Epithelial cell of esophagus (primary cell): ENCODE measurements around the gene LMF1.

Experiments used
- DNase-seq: peaks from one replicate; pipeline ENCODE4 v3.0.0; 2010; ENCODE audit warnings: low read depth
- H3K4me3 ChIP-seq: 2 replicates; pipeline ENCODE4 v1.5.1; 2011; ENCODE audit warnings: mild to moderate bottlenecking, low read length, control low read depth
- TF ChIP-seq, protein P1 (sequence below): IDR thresholded peaks from 2 replicates; pipeline ENCODE4 v1.5.1; 2011; ENCODE audit warnings: low read depth, mild to moderate bottlenecking, low read length, control low read depth, inconsistent platforms; ENCODE audit not compliant: insufficient read depth; ENCODE audit errors: missing control alignments

Gene LMF1

DNA sequence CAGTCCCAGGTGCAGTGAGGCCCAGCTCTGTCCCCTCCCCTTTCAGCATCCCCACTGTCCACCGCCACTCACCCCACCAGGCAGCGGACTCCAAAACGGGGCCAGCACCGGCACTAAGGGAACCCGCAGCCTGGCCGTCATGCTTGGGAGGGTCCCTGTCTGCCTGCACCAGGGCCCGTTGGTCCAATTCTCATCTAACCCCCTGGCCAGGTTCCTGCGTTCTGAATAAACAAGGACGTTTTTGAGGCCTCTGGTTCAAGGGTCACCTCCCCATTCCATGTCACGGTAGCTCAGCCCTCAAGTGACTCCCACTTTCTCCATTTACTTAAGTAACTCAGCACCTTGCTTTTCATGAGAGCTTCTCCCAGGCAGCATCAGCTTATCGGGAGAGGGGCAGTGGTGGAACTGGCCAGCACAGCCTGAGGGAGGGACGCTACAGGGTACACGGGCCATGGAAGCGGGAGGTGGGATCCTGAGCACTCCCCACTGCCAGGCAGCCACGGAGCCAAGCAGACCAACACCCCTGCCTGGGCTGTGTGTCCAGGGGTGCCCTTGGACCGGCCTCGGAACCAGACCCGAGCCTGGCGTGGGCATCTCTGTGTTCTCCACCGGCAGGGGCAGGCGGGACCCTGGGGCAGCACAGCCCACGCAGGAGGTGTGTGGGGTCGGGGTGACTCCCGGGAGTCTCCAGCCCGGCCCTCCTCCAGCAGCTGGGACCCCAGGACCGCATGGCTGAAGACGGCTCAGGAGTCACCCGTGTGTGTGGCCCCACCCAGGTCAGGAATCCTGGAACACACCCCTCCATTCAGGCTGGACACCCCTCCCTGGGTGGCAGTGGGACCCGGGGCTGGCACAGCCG, 95.4 kb downstream of the LMF1 start:
- TF ChIP-seq, protein P1, sequence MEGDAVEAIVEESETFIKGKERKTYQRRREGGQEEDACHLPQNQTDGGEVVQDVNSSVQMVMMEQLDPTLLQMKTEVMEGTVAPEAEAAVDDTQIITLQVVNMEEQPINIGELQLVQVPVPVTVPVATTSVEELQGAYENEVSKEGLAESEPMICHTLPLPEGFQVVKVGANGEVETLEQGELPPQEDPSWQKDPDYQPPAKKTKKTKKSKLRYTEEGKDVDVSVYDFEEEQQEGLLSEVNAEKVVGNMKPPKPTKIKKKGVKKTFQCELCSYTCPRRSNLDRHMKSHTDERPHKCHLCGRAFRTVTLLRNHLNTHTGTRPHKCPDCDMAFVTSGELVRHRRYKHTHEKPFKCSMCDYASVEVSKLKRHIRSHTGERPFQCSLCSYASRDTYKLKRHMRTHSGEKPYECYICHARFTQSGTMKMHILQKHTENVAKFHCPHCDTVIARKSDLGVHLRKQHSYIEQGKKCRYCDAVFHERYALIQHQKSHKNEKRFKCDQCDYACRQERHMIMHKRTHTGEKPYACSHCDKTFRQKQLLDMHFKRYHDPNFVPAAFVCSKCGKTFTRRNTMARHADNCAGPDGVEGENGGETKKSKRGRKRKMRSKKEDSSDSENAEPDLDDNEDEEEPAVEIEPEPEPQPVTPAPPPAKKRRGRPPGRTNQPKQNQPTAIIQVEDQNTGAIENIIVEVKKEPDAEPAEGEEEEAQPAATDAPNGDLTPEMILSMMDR, result no peak
- no peak for DNase-seq
- H3K4me3 ChIP-seq, result no peak overlapping the region

DNA sequence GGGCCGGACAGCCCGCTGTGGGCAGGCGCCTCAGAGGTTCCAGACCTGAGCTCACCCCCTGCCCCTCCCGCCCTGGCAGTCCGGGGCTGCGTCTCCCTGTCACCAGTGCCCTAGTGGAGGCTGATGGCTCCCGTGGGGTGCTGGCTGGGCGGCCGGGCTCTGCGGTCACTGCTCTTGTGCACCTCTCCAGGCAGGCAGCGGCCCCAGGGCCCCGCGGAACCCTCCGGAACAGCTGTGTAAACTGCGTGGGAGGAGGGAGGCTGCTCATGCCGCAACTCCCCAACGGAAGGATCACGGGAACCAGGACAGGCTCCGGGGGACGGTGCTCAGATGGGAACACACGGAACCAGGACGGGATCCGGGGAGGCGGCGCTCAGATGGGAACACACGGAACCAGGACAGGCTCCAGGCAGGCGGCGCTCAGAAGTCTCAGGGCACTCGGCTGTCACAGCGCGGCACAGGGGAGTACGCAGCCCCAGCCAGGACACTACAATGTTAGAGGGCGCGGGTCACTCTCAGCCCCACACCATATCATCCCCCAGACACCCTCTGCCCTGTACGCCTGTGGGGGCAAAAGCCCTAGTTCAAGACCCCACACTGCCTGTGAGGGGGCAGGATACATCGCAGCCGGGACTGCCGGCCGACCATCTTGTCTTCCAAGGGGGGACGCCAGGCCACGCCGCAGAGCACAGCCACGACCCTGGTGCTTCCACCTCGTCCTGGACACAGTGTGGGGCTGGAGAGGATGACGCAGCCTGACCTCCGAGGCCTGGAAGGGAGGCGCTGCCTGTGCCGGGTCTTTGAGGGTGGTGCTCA, 96.2 kb downstream of the LMF1 start:
- TF ChIP-seq, protein P1, result no peak
- DNase-seq, result no peak

DNA sequence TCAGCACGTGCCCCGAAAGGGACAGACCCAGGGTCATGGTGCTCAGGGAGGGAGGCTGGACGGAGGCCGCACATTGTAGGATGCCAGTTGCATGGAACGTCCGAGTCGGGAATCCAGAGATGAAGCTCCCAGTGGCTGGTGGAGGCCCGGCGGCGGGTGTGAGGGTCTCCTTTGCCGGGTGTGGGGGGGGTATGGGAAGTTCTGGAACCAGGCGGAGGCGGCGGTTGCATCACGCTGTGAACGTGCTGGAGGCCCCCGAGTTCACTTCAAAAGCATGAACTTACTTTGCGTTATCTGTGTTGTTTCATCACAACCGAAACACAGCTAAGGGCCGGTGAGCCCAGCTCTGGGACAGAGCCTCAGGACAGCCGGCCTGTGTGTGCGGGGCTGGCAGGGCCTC, 96.9 kb downstream of the LMF1 start:
- DNase-seq, result no peak
- TF ChIP-seq, protein P1, result no peak
- H3K4me3 ChIP-seq, result no peak overlapping the region

More for the DNA sequence above, 96.2 kb downstream of the LMF1 start:
- H3K4me3 ChIP-seq, result no peak overlapping the region

DNA sequence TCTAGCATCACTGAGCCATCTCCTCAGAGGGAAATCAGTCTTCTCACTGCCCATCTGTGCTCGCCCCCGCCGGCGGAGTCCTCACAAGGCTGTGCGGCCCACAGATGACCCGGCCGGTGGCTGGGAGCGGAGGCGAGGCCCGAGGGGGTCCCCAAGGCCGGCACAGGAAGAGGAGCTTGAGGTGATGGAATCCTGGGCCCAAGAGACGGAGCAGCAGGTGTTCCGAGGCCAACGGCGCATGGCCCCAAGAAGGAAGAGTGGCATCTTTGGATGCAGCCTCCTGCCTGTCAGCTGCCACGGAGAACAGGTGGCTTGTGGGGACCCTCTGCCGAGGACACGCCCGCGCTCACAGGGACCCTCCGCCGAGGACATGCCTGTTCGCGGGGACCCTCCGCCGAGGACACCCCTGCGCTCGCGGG, 97.5 kb downstream of the LMF1 start:
- TF ChIP-seq, protein P1, result no peak
- no peak overlapping the region for H3K4me3 ChIP-seq
- DNase-seq, result no peak

DNA sequence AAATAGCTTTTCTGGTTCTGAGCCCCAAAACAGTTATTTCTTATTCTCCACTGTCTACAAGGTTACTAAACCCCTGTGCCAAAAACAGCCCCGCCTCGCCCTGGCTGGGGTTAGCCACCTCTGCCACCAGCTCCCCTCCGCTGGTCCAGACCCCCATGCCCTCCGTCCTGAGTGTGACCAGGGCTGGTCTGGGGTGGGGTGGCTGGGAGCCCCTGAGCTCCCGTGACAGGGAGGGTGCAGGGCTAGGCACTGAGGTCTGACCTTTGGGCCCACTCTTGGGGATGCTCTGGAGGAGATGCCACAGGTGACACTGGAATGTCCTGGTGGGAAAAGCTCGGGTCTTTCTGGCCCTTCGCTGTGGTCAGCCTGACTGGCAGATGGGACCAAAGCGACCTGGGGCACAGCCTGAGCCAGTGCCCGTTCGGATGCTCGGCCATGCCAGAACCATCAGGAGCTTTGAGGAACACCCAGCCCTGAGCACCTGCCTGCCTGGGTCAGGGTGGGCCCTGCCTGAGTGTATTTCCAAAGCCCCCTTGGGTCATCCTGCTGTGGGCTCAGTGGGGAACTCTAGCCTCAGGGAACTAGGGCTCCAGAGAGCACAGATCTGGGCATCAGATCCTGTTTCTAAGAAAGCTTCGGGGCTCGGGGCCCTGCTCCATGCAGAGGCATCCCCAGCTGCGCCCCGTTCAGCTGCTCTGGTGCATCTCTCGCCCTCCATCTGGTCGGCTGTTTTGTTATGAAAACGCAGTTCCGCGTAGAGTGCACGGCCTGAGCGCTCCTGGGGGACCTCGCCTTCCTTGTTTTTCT, 98.1 kb downstream of the LMF1 start:
- DNase-seq, result no peak
- TF ChIP-seq, protein P1, result no peak
- H3K4me3 ChIP-seq, result no peak overlapping the region

DNA sequence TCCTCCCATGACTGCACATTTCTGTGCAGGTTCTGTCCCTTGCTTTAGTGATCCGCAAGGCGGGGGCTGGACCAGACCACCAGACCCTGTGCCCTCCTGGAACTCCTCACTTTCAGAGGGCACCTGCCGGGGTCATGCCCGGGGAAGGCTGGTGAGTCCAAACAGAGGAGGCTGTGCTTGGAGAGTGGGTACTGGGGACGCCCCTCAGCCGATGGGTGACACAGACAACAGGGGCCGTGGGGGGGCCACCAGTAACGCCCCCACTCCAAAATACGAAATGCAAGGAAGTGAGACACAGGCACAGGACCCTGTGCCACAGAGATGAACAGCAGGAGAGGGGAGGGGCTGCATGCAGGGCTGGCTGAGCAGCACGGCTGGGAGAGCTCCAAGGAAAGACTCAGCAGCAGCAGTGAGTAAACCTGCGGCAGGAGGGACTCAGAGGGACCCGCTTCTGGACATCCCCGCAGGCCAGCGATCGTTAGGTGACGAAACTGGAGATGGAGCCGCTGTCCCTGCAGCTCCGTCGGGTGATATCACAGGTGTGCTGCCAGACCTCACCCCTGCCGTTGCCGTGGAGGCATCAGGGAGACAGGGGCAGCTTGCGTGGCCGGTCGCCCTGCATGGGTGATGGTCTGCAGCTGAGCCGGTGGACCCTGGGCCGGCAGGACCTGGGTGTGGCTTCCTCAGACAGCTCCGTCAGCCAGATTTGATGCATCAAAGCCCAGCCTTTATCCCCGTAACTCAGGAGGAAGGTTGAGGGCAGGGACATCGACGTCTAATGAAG, 99.0 kb downstream of the LMF1 start:
- DNase-seq, result no peak
- no peak overlapping the region for H3K4me3 ChIP-seq
- TF ChIP-seq, protein P1, result no peak
